HEK293 (cell line): Measurements from ENCODE around the gene SOX5.

Source experiments
- KLF8 ChIP-seq: fragments of 450-650 bp; formaldehyde crosslinking; IDR thresholded peaks from 2 replicates; pipeline ENCODE4 v1.5.1; 2016; ENCODE audit warnings: missing biosample characterization, missing genetic modification characterization
- TCF7L2 ChIP-seq: IDR thresholded peaks from 2 replicates; pipeline ENCODE4 v1.6.1; 2011; ENCODE audit warnings: low read depth, mild to moderate bottlenecking, inconsistent platforms, low read length, moderate library complexity, borderline replicate concordance
- ZNF10 ChIP-seq: fragments of 450-650 bp; formaldehyde crosslinking; IDR thresholded peaks from 2 replicates; pipeline ENCODE4 v1.5.1; 2017; ENCODE audit warnings: missing biosample characterization, missing genetic modification characterization
- ZNF391 ChIP-seq: fragments of 450-650 bp; formaldehyde crosslinking; IDR thresholded peaks from 2 replicates; pipeline ENCODE4 v1.5.1; 2016; ENCODE audit warnings: low read depth, missing biosample characterization, missing genetic modification characterization, borderline replicate concordance
- ZNF521 ChIP-seq: fragments of 450-650 bp; formaldehyde crosslinking; IDR thresholded peaks from 2 replicates; pipeline ENCODE4 v1.5.1; 2017; ENCODE audit warnings: missing biosample characterization, mild to moderate bottlenecking, missing genetic modification characterization
- ZSCAN30 ChIP-seq: fragments of 450-650 bp; IDR thresholded peaks from 2 replicates; pipeline ENCODE4 v1.5.1; 2018; ENCODE audit warnings: missing biosample characterization, mild to moderate bottlenecking, missing genetic modification characterization, moderate library complexity
- TF ChIP-seq, protein P1 (sequence below): fragments of 450-650 bp; formaldehyde crosslinking; IDR thresholded peaks from 2 replicates; pipeline ENCODE4 v1.5.1; 2016; ENCODE audit warnings: missing biosample characterization, missing genetic modification characterization
- TF ChIP-seq, protein P2 (sequence below): fragments of 450-650 bp; formaldehyde crosslinking; IDR thresholded peaks from 2 replicates; pipeline ENCODE4 v1.5.1; 2016; ENCODE audit warnings: missing biosample characterization, missing genetic modification characterization

DNA sequence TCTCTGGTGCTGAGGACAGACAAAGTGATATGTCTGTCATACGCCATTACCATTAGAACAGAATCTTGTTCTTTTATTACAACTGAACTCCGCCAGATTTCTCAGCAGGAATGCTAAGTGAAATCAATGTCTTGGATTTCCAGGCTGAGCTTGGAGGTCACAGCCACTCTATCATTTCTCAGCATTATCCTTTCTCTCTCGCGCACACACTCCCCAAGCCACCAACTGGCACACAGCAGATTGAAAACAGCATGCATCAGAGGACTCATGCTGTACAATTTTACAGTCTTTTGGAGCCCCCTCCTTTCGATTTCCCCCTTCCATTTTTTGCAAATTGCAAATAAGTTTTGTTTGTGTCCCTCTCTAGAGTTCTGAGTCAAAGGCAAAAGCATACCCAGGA lies 348.6 kb downstream of the SOX5 start:
- no peak for TF ChIP-seq TCF7L2
- TF ChIP-seq ZNF521 (tag by site-specific recombination) = no peak
- TF ChIP-seq, protein P1, sequence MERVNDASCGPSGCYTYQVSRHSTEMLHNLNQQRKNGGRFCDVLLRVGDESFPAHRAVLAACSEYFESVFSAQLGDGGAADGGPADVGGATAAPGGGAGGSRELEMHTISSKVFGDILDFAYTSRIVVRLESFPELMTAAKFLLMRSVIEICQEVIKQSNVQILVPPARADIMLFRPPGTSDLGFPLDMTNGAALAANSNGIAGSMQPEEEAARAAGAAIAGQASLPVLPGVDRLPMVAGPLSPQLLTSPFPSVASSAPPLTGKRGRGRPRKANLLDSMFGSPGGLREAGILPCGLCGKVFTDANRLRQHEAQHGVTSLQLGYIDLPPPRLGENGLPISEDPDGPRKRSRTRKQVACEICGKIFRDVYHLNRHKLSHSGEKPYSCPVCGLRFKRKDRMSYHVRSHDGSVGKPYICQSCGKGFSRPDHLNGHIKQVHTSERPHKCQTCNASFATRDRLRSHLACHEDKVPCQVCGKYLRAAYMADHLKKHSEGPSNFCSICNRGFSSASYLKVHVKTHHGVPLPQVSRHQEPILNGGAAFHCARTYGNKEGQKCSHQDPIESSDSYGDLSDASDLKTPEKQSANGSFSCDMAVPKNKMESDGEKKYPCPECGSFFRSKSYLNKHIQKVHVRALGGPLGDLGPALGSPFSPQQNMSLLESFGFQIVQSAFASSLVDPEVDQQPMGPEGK (tag by site-specific recombination) = no peak
- no peak for TF ChIP-seq ZNF391 (tag by site-specific recombination)
- TF ChIP-seq, protein P2, sequence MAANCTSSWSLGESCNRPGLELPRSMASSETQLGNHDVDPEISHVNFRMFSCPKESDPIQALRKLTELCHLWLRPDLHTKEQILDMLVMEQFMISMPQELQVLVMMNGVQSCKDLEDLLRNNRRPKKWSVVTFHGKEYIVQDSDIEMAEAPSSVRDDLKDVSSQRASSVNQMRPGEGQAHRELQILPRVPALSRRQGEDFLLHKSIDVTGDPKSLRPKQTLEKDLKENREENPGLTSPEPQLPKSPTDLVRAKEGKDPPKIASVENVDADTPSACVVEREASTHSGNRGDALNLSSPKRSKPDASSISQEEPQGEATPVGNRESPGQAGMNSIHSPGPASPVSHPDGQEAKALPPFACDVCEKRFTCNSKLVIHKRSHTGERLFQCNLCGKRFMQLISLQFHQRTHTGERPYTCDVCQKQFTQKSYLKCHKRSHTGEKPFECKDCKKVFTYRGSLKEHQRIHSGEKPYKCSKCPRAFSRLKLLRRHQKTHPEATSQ (tag by site-specific recombination) = no peak
- no peak for TF ChIP-seq ZNF10 (tag by site-specific recombination)
- no peak for TF ChIP-seq KLF8 (tag by site-specific recombination)
- no peak for TF ChIP-seq ZSCAN30 (tag by site-specific recombination)
